GM23338 (cell line): ENCODE measurements around the gene ANOS1. TPM values are rescaled to one million over a fixed set of nuclear protein-coding genes. Genes with fewer than 3 reads are reported as not detected.

Experiments
- ATAC-seq: fragments of 200-7000 bp; cut with Tn5 transposase; 3 replicates; pipeline ENCODE4 v1.9.1; 2020
- DNase-seq: peaks from one replicate; pipeline ENCODE4 v3.0.0-alpha.2; 2015; ENCODE audit warnings: low spot score
- H2AFZ ChIP-seq: fragments of 200-600 bp; sonication (generic); 2 replicates; pipeline ENCODE4 v1.8.0; 2016; ENCODE audit warnings: antibody characterized with exemption, mild to moderate bottlenecking, moderate library complexity
- H3F3A ChIP-seq: fragments of 200-600 bp; sonication (generic); replicated peaks from 2 replicates; pipeline ENCODE4 v1.8.0; 2017; ENCODE audit warnings: antibody characterized with exemption, mixed run types, low read depth
- H3K27ac ChIP-seq: fragments of 200-600 bp; sonication (generic); 2 replicates; pipeline ENCODE4 v1.6.1; 2016; ENCODE audit warnings: low read depth
- H3K27me3 ChIP-seq: fragments of 200-600 bp; sonication (generic); 2 replicates; pipeline ENCODE4 v1.8.0; 2016; ENCODE audit warnings: mild to moderate bottlenecking, mixed run types, moderate library complexity; ENCODE audit not compliant: insufficient read depth
- H3K36me3 ChIP-seq: fragments of 200-600 bp; sonication (generic); 2 replicates; pipeline ENCODE4 v1.8.0; 2016; ENCODE audit warnings: mild to moderate bottlenecking; ENCODE audit not compliant: insufficient read depth
- H3K4me1 ChIP-seq: fragments of 200-600 bp; sonication (generic); 2 replicates; pipeline ENCODE4 v1.8.0; 2016; ENCODE audit warnings: mild to moderate bottlenecking, moderate library complexity; ENCODE audit not compliant: insufficient read depth
- H3K4me2 ChIP-seq: fragments of 200-600 bp; sonication (generic); 2 replicates; pipeline ENCODE4 v1.7.1; 2017; ENCODE audit warnings: mixed run types
- H3K4me3 ChIP-seq: fragments of 200-600 bp; sonication (generic); 2 replicates; pipeline ENCODE4 v1.6.1; 2016; ENCODE audit warnings: mixed run types
- H3K79me2 ChIP-seq: fragments of 200-600 bp; sonication (generic); replicated peaks from 2 replicates; pipeline ENCODE4 v1.8.0; 2017; ENCODE audit warnings: mild to moderate bottlenecking; ENCODE audit not compliant: insufficient read depth
- H3K9me2 ChIP-seq: fragments of 200-600 bp; sonication (generic); 2 replicates; pipeline ENCODE4 v1.8.0; 2017; ENCODE audit not compliant: insufficient read depth
- H4K20me1 ChIP-seq: fragments of 200-600 bp; sonication (generic); replicated peaks from 2 replicates; pipeline ENCODE4 v1.8.0; 2017; ENCODE audit warnings: mild to moderate bottlenecking; ENCODE audit not compliant: insufficient read depth
- H3K27ac Mint-ChIP-seq: 2 replicates; pipeline ENCODE4 v1.8.0; 2020; ENCODE audit warnings: inconsistent platforms, mild to moderate bottlenecking, moderate library complexity, mixed read lengths
- H3K27me3 Mint-ChIP-seq: 3 replicates; pipeline ENCODE4 v1.8.0; 2022; ENCODE audit warnings: low read depth, mild to moderate bottlenecking, moderate library complexity, mixed read lengths, inconsistent platforms; ENCODE audit not compliant: insufficient read depth, poor library complexity
- H3K36me3 Mint-ChIP-seq: 3 replicates; pipeline ENCODE4 v1.8.0; 2021; ENCODE audit warnings: low read depth, mild to moderate bottlenecking, inconsistent platforms, moderate library complexity, mixed read lengths
- H3K4me1 Mint-ChIP-seq: 3 replicates; pipeline ENCODE4 v1.8.0; 2020; ENCODE audit warnings: mild to moderate bottlenecking, inconsistent platforms, mixed read lengths
- H3K4me3 Mint-ChIP-seq: 3 replicates; pipeline ENCODE4 v1.8.0; 2021; ENCODE audit warnings: moderate library complexity, mild to moderate bottlenecking, inconsistent platforms, mixed read lengths
- H3K9me3 Mint-ChIP-seq: 3 replicates; pipeline ENCODE4 v1.8.0; 2020; ENCODE audit warnings: moderate library complexity, mild to moderate bottlenecking, inconsistent platforms, mixed read lengths
- CREB1 ChIP-seq: fragments of 250-450 bp; sonication (Bioruptor Pico); IDR thresholded peaks from 2 replicates; pipeline ENCODE4 v1.5.0; 2020; ENCODE audit warnings: low read depth, mild to moderate bottlenecking, moderate library complexity
- EZH2 ChIP-seq: fragments of 200-600 bp; sonication (generic); IDR thresholded peaks from one replicate; pipeline ENCODE4 v1.8.0; 2017; ENCODE audit warnings: antibody characterized with exemption, mild to moderate bottlenecking, low read depth; ENCODE audit not compliant: unreplicated experiment
- EZH2phosphoT487 ChIP-seq: fragments of 200-600 bp; sonication (generic); IDR thresholded peaks from one replicate; pipeline ENCODE4 v1.8.1; 2018; ENCODE audit warnings: antibody characterized with exemption; ENCODE audit not compliant: unreplicated experiment
- JUNB ChIP-seq: IDR thresholded peaks from one replicate; pipeline ENCODE4 v1.6.1; 2016; ENCODE audit warnings: antibody characterized with exemption; ENCODE audit not compliant: unreplicated experiment
- NANOG ChIP-seq: IDR thresholded peaks from 2 replicates; pipeline ENCODE4 v1.6.1; 2016; ENCODE audit warnings: antibody characterized with exemption, borderline replicate concordance
- POLR2AphosphoS5 ChIP-seq: IDR thresholded peaks from 2 replicates; pipeline ENCODE4 v1.6.1; 2016; ENCODE audit warnings: antibody characterized with exemption, low read depth
- STAT1 ChIP-seq: IDR thresholded peaks from one replicate; pipeline ENCODE4 v1.6.1; 2016; ENCODE audit warnings: antibody characterized with exemption; ENCODE audit not compliant: unreplicated experiment
- ZNF114 ChIP-seq: fragments of 250-450 bp; sonication (Bioruptor Pico); IDR thresholded peaks from 2 replicates; pipeline ENCODE4 v1.5.0; 2020; ENCODE audit warnings: mild to moderate bottlenecking, moderate library complexity
- ZNF331 ChIP-seq: fragments of 250-450 bp; sonication (Bioruptor Pico); IDR thresholded peaks from 2 replicates; pipeline ENCODE4 v1.5.0; 2020; ENCODE audit warnings: low read depth, mild to moderate bottlenecking, moderate library complexity
- polyA plus RNA-seq: library from polyadenylated mRNA; unstranded; fragments of >200 nt; fragmentation: Nextera tagmentation; extraction: Ambion mirVana; gene quantifications from 2 replicates; pipeline ENCODE4 v1.2.1, GENCODE V29; 2016
- total RNA-seq: library from RNA; depleted of rRNA; stranded (reverse); fragments of >200 nt; shearing (Covaris generic); gene quantifications from 2 replicates; pipeline ENCODE4 v1.2.3, GENCODE V29; 2014
- TF ChIP-seq, protein P1 (sequence below): IDR thresholded peaks from one replicate; pipeline ENCODE4 v1.6.1; 2018; ENCODE audit warnings: antibody characterized with exemption; ENCODE audit not compliant: unreplicated experiment
- TF ChIP-seq, protein P2 (sequence below): IDR thresholded peaks from 2 replicates; pipeline ENCODE4 v1.6.1; 2016; ENCODE audit warnings: antibody characterized with exemption
- TF ChIP-seq, protein P3 (sequence below), 2 experiments: fragments of 200-600 bp in 1 of 2; sonication (generic) in 1 of 2; conservative IDR thresholded peaks; 2 replicates each; pipeline versions ENCODE4 v1.5.1 to v1.6.1; 2016 to 2017; ENCODE audit warnings: antibody characterized with exemption in 2 of 2, low read depth in 2 of 2, mild to moderate bottlenecking in 2 of 2, moderate library complexity in 1 of 2

The ANOS1 gene
- total and polyA plus RNA-seq, 2 experiments from 2014 or later: 21.8 to 68.5 TPM

DNA sequence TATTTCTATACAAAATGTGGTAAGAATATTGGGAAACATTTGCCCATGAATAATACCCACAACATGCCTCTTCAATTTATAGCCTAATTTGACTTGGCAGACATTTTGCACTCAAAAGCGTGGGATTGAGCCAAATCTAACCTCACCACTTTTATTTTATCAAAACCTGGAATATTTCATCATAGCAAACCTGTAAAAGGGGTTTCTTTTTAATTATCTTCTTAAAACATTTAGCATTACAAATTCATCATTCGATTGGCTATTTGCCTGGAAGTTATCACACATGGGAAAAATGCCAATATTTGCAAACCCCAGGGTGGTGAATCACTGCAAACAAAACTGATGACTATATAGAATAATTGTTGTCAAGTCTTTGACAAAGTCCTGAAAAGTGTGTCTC lies 211.1 kb downstream of the ANOS1 start:
- Mint-ChIP-seq H3K27ac (no peak overlapping the region), H3K4me1 (peaks cover 12% of the 10 kb centered on the region), H3K4me3 (no peak overlapping the region), H3K9me3 (peaks cover 3% of the 10 kb centered on the region; the same call in 1 of the 3 replicates), H3K36me3 (no peaks in the 10 kb centered on the region), H3K27me3 (peaks cover 2% of the 10 kb centered on the region)
- H3K36me3 ChIP-seq: no peaks in the 10 kb centered on the region
- no peak overlapping the region for H3K4me2 ChIP-seq
- no peak overlapping the region for H2AFZ ChIP-seq
- H3F3A ChIP-seq: no peaks in the 10 kb centered on the region
- H3K27me3 ChIP-seq: no peaks in the 10 kb centered on the region
- no peaks in the 10 kb centered on the region for H4K20me1 ChIP-seq
- H3K4me3 ChIP-seq: no peak overlapping the region
- DNase-seq (no peak), ATAC-seq (no peak)
- no peaks in the 10 kb centered on the region for H3K4me1 ChIP-seq
- H3K9me2 ChIP-seq: no peaks in the 10 kb centered on the region
- no peaks in the 10 kb centered on the region for H3K79me2 ChIP-seq
- no peak overlapping the region for H3K27ac ChIP-seq
- TF ChIP-seq EZH2phosphoT487 (no peak), STAT1 (no peak), ZNF114 (CRISPR knock-in tag) (no peak), POLR2AphosphoS5 (no peak), JUNB (no peak), EZH2 (no peak), NANOG (no peak), CREB1 (CRISPR knock-in tag) (no peak), ZNF331 (CRISPR knock-in tag) (no peak)
- TF ChIP-seq, protein P1, sequence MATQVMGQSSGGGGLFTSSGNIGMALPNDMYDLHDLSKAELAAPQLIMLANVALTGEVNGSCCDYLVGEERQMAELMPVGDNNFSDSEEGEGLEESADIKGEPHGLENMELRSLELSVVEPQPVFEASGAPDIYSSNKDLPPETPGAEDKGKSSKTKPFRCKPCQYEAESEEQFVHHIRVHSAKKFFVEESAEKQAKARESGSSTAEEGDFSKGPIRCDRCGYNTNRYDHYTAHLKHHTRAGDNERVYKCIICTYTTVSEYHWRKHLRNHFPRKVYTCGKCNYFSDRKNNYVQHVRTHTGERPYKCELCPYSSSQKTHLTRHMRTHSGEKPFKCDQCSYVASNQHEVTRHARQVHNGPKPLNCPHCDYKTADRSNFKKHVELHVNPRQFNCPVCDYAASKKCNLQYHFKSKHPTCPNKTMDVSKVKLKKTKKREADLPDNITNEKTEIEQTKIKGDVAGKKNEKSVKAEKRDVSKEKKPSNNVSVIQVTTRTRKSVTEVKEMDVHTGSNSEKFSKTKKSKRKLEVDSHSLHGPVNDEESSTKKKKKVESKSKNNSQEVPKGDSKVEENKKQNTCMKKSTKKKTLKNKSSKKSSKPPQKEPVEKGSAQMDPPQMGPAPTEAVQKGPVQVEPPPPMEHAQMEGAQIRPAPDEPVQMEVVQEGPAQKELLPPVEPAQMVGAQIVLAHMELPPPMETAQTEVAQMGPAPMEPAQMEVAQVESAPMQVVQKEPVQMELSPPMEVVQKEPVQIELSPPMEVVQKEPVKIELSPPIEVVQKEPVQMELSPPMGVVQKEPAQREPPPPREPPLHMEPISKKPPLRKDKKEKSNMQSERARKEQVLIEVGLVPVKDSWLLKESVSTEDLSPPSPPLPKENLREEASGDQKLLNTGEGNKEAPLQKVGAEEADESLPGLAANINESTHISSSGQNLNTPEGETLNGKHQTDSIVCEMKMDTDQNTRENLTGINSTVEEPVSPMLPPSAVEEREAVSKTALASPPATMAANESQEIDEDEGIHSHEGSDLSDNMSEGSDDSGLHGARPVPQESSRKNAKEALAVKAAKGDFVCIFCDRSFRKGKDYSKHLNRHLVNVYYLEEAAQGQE: no peak
- TF ChIP-seq, protein P2, sequence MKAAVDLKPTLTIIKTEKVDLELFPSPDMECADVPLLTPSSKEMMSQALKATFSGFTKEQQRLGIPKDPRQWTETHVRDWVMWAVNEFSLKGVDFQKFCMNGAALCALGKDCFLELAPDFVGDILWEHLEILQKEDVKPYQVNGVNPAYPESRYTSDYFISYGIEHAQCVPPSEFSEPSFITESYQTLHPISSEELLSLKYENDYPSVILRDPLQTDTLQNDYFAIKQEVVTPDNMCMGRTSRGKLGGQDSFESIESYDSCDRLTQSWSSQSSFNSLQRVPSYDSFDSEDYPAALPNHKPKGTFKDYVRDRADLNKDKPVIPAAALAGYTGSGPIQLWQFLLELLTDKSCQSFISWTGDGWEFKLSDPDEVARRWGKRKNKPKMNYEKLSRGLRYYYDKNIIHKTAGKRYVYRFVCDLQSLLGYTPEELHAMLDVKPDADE: no peak
- TF ChIP-seq, protein P3, sequence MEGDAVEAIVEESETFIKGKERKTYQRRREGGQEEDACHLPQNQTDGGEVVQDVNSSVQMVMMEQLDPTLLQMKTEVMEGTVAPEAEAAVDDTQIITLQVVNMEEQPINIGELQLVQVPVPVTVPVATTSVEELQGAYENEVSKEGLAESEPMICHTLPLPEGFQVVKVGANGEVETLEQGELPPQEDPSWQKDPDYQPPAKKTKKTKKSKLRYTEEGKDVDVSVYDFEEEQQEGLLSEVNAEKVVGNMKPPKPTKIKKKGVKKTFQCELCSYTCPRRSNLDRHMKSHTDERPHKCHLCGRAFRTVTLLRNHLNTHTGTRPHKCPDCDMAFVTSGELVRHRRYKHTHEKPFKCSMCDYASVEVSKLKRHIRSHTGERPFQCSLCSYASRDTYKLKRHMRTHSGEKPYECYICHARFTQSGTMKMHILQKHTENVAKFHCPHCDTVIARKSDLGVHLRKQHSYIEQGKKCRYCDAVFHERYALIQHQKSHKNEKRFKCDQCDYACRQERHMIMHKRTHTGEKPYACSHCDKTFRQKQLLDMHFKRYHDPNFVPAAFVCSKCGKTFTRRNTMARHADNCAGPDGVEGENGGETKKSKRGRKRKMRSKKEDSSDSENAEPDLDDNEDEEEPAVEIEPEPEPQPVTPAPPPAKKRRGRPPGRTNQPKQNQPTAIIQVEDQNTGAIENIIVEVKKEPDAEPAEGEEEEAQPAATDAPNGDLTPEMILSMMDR (conservative IDR thresholded peaks at IDR 0.05; ENCODE audit: low read depth in 2 of 2): no peak
